Measurements from ENCODE around the gene MOBP.
"Not testable (repeated sequence)": the region's sequence is repeated elsewhere in the genome, so short reads cannot be mapped to it uniquely, and the experiment has no call there.

GRCh38 chr3:39453872-39454271 is 13.6 kb upstream of the MOBP start:
- TF ChIP-seq CTCF (IDR thresholded peaks at IDR 0.05; ENCODE audit: low read length); EZH2 (IDR thresholded peaks at IDR 0.05; ENCODE audit: borderline replicate concordance, low read length): not testable (repeated sequence)
